Esophagus muscularis mucosa (tissue), 4 donors: ENCODE measurements around the gene SEPTIN6.
A peak's percentile ranks its signal among the peaks of the same experiment; 100 is the strongest.

Experiments
- CTCF ChIP-seq, 3 experiments: fragments of 200-600 bp in 2 of 3; fragments of 450-650 bp in 1 of 3; sonication (generic) in 2 of 3; IDR thresholded peaks; one replicate each; pipeline ENCODE4 v1.5.1; 2017 to 2019; ENCODE audit warnings: antibody characterized with exemption in 3 of 3, mild to moderate bottlenecking in 2 of 3, moderate library complexity in 1 of 3
- EP300 ChIP-seq: sonication (generic); formaldehyde crosslinking; IDR thresholded peaks from one replicate; pipeline ENCODE4 v1.6.1; 2017; ENCODE audit warnings: antibody characterized with exemption
- POLR2A ChIP-seq: fragments of 450-650 bp; IDR thresholded peaks from one replicate; pipeline ENCODE4 v1.6.1; 2017; ENCODE audit warnings: antibody characterized with exemption, moderate library complexity, mild to moderate bottlenecking, low read depth
- POLR2AphosphoS5 ChIP-seq, 2 donors: sonication (generic); formaldehyde crosslinking; IDR thresholded peaks; one replicate each; pipeline ENCODE4 v1.6.1; 2017; ENCODE audit warnings: antibody characterized with exemption in 2 of 2

DNA sequence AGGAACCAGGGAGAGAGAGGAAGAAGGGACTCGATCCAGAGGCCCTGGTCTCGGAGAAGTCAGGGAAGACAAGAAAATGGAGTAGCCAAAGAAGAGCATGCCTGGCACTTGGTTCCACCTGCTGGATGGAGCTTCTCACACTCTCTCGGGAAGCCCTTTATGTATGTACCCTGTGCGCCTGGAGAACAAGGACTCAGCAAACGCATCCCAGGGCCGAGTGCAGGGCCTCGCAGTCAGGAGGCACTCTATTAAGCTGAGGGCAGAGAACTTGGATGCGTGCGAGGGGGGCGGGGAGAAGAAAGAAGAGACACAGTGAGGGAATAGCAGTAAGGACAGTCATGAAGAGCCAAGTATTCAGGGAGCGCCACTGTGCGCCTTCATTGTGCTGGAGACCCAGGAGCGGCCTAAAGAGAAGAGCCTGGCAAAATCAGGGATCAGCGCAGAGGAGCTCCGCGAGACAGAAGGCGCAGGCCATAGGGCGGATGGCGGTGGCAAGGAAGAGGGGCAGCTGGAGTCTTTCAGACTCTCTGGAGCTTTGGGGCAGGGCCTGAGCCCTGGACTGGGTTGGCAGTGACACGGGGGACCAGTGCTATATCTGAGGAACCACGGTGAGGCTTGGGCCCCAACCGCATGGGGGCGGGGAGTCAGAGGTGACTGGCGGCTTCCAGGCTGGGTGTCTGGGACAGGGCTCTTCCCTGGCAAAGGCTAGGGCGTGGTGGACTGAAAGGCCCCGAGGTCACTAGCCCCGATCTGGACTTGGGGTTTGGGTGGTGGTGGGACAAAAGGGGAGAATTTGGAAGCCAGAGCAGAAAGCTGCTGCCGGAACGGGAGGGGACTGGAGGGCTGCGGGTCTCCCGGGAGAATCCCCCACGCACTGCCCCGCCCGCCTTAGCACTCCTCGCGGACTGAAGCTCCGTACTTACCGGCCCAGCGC lies 1.9 kb upstream of the SEPTIN6 start:
- TF ChIP-seq CTCF (IDR thresholded peaks at IDR 0.05) (peak in 2 of 3 experiments; percentile 14 to 27), POLR2A (no peak), POLR2AphosphoS5 (IDR thresholded peaks at IDR 0.05) (no peak), EP300 (no peak)
